ENCODE measurements around the gene ADARB2. TPM values are rescaled to one million over a fixed set of nuclear protein-coding genes. Genes with fewer than 3 reads are reported as not detected.

Gene ADARB2
- total RNA-seq, 2 experiments from 2014 or later, result 2.5 to 3.0 TPM

- Mint-ChIP-seq H3K4me1 (no peaks in the 10 kb centered on the region), H3K27me3 (peaks cover 2% of the 10 kb centered on the region), H3K27ac (no peak overlapping the region), H3K4me3 (no peak overlapping the region), H3K9me3 (no peaks in the 10 kb centered on the region), H3K36me3 (ENCODE audit: low read depth) (no peaks in the 10 kb centered on the region)
- ChIA-PET CTCF (no interaction called here), POLR2A (no interaction called here)
- DNase-seq, result no peak
Observed at GRCh38 chr10:1557081-1557480, 180.2 kb downstream of the ADARB2 start.

GRCh38 chr10:1556496-1556895 lies 180.8 kb downstream of the ADARB2 start:
- ChIA-PET POLR2A (no interaction called here), CTCF (no interaction called here)
- DNase-seq, result no peak
- Mint-ChIP-seq H3K27me3 (peaks cover 2% of the 10 kb centered on the region), H3K36me3 (ENCODE audit: low read depth) (no peaks in the 10 kb centered on the region), H3K4me1 (no peaks in the 10 kb centered on the region), H3K27ac (no peak overlapping the region), H3K4me3 (no peak overlapping the region), H3K9me3 (no peaks in the 10 kb centered on the region)

GRCh38 chr10:1553951-1554350 lies 183.4 kb downstream of the ADARB2 start:
- Mint-ChIP-seq H3K27ac (no peak overlapping the region), H3K27me3 (no peaks in the 10 kb centered on the region), H3K4me3 (no peak overlapping the region), H3K9me3 (no peaks in the 10 kb centered on the region), H3K4me1 (peaks cover 15% of the 10 kb centered on the region), H3K36me3 (ENCODE audit: low read depth) (no peaks in the 10 kb centered on the region)
- POLR2A ChIA-PET, result no interaction called here
- DNase-seq, result no peak
- CTCF ChIA-PET, result no interaction called here

GRCh38 chr10:1552881-1553670 lies 184.2 kb downstream of the ADARB2 start:
- DNase-seq, result no peak
- Mint-ChIP-seq H3K4me3 (no peak overlapping the region), H3K4me1 (peaks cover 20% of the 10 kb centered on the region), H3K9me3 (no peaks in the 10 kb centered on the region), H3K36me3 (ENCODE audit: low read depth) (no peaks in the 10 kb centered on the region), H3K27me3 (no peaks in the 10 kb centered on the region), H3K27ac (no peak overlapping the region)
- ChIA-PET POLR2A (no interaction called here), CTCF (no interaction called here)

GRCh38 chr10:1552406-1552805 lies 184.9 kb downstream of the ADARB2 start:
- Mint-ChIP-seq H3K36me3 (ENCODE audit: low read depth) (no peaks in the 10 kb centered on the region), H3K27me3 (no peaks in the 10 kb centered on the region), H3K4me3 (no peak overlapping the region), H3K4me1 (peaks cover 20% of the 10 kb centered on the region), H3K27ac (no peak overlapping the region), H3K9me3 (no peaks in the 10 kb centered on the region)
- CTCF ChIA-PET, result no interaction called here
- POLR2A ChIA-PET, result no interaction called here
- no peak for DNase-seq

GRCh38 chr10:1551636-1552338 lies 185.5 kb downstream of the ADARB2 start:
- Mint-ChIP-seq H3K9me3 (no peaks in the 10 kb centered on the region), H3K27me3 (no peaks in the 10 kb centered on the region), H3K36me3 (ENCODE audit: low read depth) (no peaks in the 10 kb centered on the region), H3K27ac (no peak overlapping the region), H3K4me1 (peaks cover 20% of the 10 kb centered on the region), H3K4me3 (no peak overlapping the region)
- ChIA-PET CTCF (no interaction called here), POLR2A (no interaction called here)
- DNase-seq, result no peak

GRCh38 chr10:1550616-1551015 lies 186.7 kb downstream of the ADARB2 start:
- peaks cover 20% of the 10 kb centered on the region for H3K4me1 Mint-ChIP-seq
- no peak for DNase-seq
- no peak overlapping the region for H3K4me3 Mint-ChIP-seq
- CTCF ChIA-PET, result no interaction called here
- H3K36me3 Mint-ChIP-seq (ENCODE audit: low read depth), result no peaks in the 10 kb centered on the region
- H3K27ac Mint-ChIP-seq, result peak overlapping the region; percentile 17
- no peaks in the 10 kb centered on the region for H3K27me3 Mint-ChIP-seq
- H3K9me3 Mint-ChIP-seq, result no peaks in the 10 kb centered on the region
- POLR2A ChIA-PET, result no interaction called here

- Mint-ChIP-seq H3K36me3 (ENCODE audit: low read depth) (no peaks in the 10 kb centered on the region), H3K4me3 (no peak overlapping the region), H3K27me3 (no peaks in the 10 kb centered on the region), H3K9me3 (no peaks in the 10 kb centered on the region), H3K4me1 (peaks cover 20% of the 10 kb centered on the region), H3K27ac (peak overlapping the region; percentile 17)
- ChIA-PET POLR2A (no interaction called here), CTCF (no interaction called here)
- DNase-seq, result no peak
Observed at GRCh38 chr10:1550291-1550595, 187.1 kb downstream of the ADARB2 start.

- H3K9me3 Mint-ChIP-seq, result no peaks in the 10 kb centered on the region
- H3K36me3 Mint-ChIP-seq (ENCODE audit: low read depth), result no peaks in the 10 kb centered on the region
- no peaks in the 10 kb centered on the region for H3K27me3 Mint-ChIP-seq
- H3K4me1 Mint-ChIP-seq, result peaks cover 20% of the 10 kb centered on the region
- ChIA-PET CTCF (no interaction called here), POLR2A (no interaction called here)
- H3K27ac Mint-ChIP-seq, result no peak overlapping the region
- H3K4me3 Mint-ChIP-seq, result no peak overlapping the region
- no peak for DNase-seq
Observed at GRCh38 chr10:1549591-1550290, 187.6 kb downstream of the ADARB2 start.

- H3K4me1 Mint-ChIP-seq, result peaks cover 20% of the 10 kb centered on the region
- H3K4me3 Mint-ChIP-seq, result no peak overlapping the region
- H3K36me3 Mint-ChIP-seq (ENCODE audit: low read depth), result no peaks in the 10 kb centered on the region
- DNase-seq, result no peak
- H3K9me3 Mint-ChIP-seq, result no peaks in the 10 kb centered on the region
- H3K27me3 Mint-ChIP-seq, result no peaks in the 10 kb centered on the region
- ChIA-PET CTCF (no interaction called here), POLR2A (no interaction called here)
- H3K27ac Mint-ChIP-seq, result no peak overlapping the region
Observed at GRCh38 chr10:1548596-1548995, 188.7 kb downstream of the ADARB2 start.

- DNase-seq, result no peak
- H3K27ac Mint-ChIP-seq, result no peak overlapping the region
- no peaks in the 10 kb centered on the region for H3K36me3 Mint-ChIP-seq (ENCODE audit: low read depth)
- H3K9me3 Mint-ChIP-seq, result no peaks in the 10 kb centered on the region
- H3K27me3 Mint-ChIP-seq, result no peaks in the 10 kb centered on the region
- peaks cover 20% of the 10 kb centered on the region for H3K4me1 Mint-ChIP-seq
- ChIA-PET CTCF (no interaction called here), POLR2A (no interaction called here)
- no peak overlapping the region for H3K4me3 Mint-ChIP-seq
Observed at GRCh38 chr10:1548146-1548545, 189.2 kb downstream of the ADARB2 start.

- Mint-ChIP-seq H3K27ac (no peak overlapping the region), H3K9me3 (no peaks in the 10 kb centered on the region), H3K27me3 (no peaks in the 10 kb centered on the region), H3K36me3 (ENCODE audit: low read depth) (no peaks in the 10 kb centered on the region), H3K4me3 (no peak overlapping the region), H3K4me1 (peaks cover 20% of the 10 kb centered on the region)
- ChIA-PET CTCF (no interaction called here), POLR2A (no interaction called here)
- no peak for DNase-seq
Observed at GRCh38 chr10:1546431-1547110, 190.8 kb downstream of the ADARB2 start.

GRCh38 chr10:1545524-1545923 lies 191.8 kb downstream of the ADARB2 start:
- H3K27ac Mint-ChIP-seq, result no peak overlapping the region
- ChIA-PET CTCF (no interaction called here), POLR2A (no interaction called here)
- H3K36me3 Mint-ChIP-seq (ENCODE audit: low read depth), result no peaks in the 10 kb centered on the region
- H3K4me1 Mint-ChIP-seq, result peaks cover 16% of the 10 kb centered on the region
- no peaks in the 10 kb centered on the region for H3K27me3 Mint-ChIP-seq
- DNase-seq, result no peak
- no peaks in the 10 kb centered on the region for H3K9me3 Mint-ChIP-seq
- H3K4me3 Mint-ChIP-seq, result no peak overlapping the region
